Fibroblast of lung (primary cell): ENCODE data around the gene DENND1A. TPM values are rescaled to one million over a fixed set of nuclear protein-coding genes. Genes with fewer than 3 reads are reported as not detected.

Source experiments
- DNase-seq, 2 donors: peaks; one replicate each; pipeline versions ENCODE4 v3.0.0 to v3.0.0-alpha.2; 2010; ENCODE audit warnings: low read depth in 2 of 2
- H2AFZ ChIP-seq: 2 replicates; pipeline ENCODE4 v1.5.1; 2012; ENCODE audit warnings: low read length, control low read depth, inconsistent platforms
- H3K27ac ChIP-seq: 2 replicates; pipeline ENCODE4 v1.5.1; 2011; ENCODE audit warnings: low read length, control low read depth; ENCODE audit not compliant: insufficient read depth
- H3K27me3 ChIP-seq: 2 replicates; pipeline ENCODE4 v1.5.1; 2011; ENCODE audit warnings: mild to moderate bottlenecking, low read length; ENCODE audit not compliant: control insufficient read depth, insufficient read depth
- H3K36me3 ChIP-seq: 2 replicates; pipeline ENCODE4 v1.5.1; 2011; ENCODE audit warnings: low read length; ENCODE audit not compliant: control insufficient read depth, insufficient read depth
- H3K4me1 ChIP-seq: 2 replicates; pipeline ENCODE4 v1.5.1; 2011; ENCODE audit warnings: low read length; ENCODE audit not compliant: control insufficient read depth, insufficient read depth; ENCODE audit errors: extremely low read depth
- H3K4me2 ChIP-seq: 2 replicates; pipeline ENCODE4 v1.5.1; 2011; ENCODE audit warnings: low read length, control low read depth; ENCODE audit not compliant: insufficient read depth; ENCODE audit errors: extremely low read depth
- H3K4me3 ChIP-seq, 4 experiments: fragments of 200-600 bp in 1 of 4; sonication (generic) in 1 of 4; replicated peaks in 1 of 4; 2 replicates each; pipeline ENCODE4 v1.5.1; 2011 to 2016; ENCODE audit warnings: low read length in 4 of 4, low read depth in 3 of 4, mild to moderate bottlenecking in 3 of 4, control low read depth in 2 of 4, inconsistent platforms in 1 of 4, mixed read lengths in 1 of 4; ENCODE audit not compliant: insufficient read depth in 1 of 4; ENCODE audit errors: control extremely low read depth in 1 of 4
- H3K79me2 ChIP-seq: 2 replicates; pipeline ENCODE4 v1.5.1; 2012; ENCODE audit warnings: mild to moderate bottlenecking, low read length, inconsistent platforms; ENCODE audit not compliant: control insufficient read depth, insufficient read depth
- H3K9ac ChIP-seq: 2 replicates; pipeline ENCODE4 v1.5.1; 2011; ENCODE audit warnings: mild to moderate bottlenecking, low read length, control low read depth; ENCODE audit not compliant: insufficient read depth
- H3K9me3 ChIP-seq: 2 replicates; pipeline ENCODE4 v1.5.1; 2012; ENCODE audit warnings: low read depth, low read length; ENCODE audit not compliant: control insufficient read depth, insufficient read depth
- H4K20me1 ChIP-seq: 2 replicates; pipeline ENCODE4 v1.5.1; 2011; ENCODE audit warnings: low read length; ENCODE audit not compliant: control insufficient read depth, insufficient read depth; ENCODE audit errors: extremely low read depth
- EZH2 ChIP-seq: IDR thresholded peaks from 2 replicates; pipeline ENCODE4 v1.5.1; 2012; ENCODE audit warnings: low read length, control low read depth, mild to moderate bottlenecking; ENCODE audit errors: missing control alignments
- polyA plus RNA-seq, 2 donors: library from polyadenylated mRNA; depleted of rRNA in 1 of 2; stranded (reverse) in 1 of 2; unstranded in 1 of 2; fragments of >200 nt; gene quantifications; 2 replicates each; pipeline ENCODE4 v1.2.1, GENCODE V29; 2011 to 2012; ENCODE audit warnings: missing spikeins in 1 of 2
- total RNA-seq: library from RNA; depleted of rRNA; stranded (reverse); fragments of >200 nt; gene quantifications from 2 replicates; pipeline ENCODE4 v1.2.1, GENCODE V29; 2014
- TF ChIP-seq, protein P1 (sequence below), 2 donors: IDR thresholded peaks in 1 of 2; conservative IDR thresholded peaks in 1 of 2; 1 replicate in 1 of 2; 2 replicates in 1 of 2; pipeline ENCODE4 v1.5.1; 2011 to 2012; ENCODE audit warnings: low read length in 2 of 2, control low read depth in 1 of 2, inconsistent platforms in 1 of 2, low read depth in 1 of 2, mild to moderate bottlenecking in 1 of 2

DENND1A gene
- total and polyA plus RNA-seq, 2 donors (not counting 1 experiment from before 2014, with no cell fraction given): 13.0 to 18.3 TPM

- no peak overlapping the region for H2AFZ ChIP-seq
- no peak overlapping the region for H3K4me2 ChIP-seq
- TF ChIP-seq, protein P1, sequence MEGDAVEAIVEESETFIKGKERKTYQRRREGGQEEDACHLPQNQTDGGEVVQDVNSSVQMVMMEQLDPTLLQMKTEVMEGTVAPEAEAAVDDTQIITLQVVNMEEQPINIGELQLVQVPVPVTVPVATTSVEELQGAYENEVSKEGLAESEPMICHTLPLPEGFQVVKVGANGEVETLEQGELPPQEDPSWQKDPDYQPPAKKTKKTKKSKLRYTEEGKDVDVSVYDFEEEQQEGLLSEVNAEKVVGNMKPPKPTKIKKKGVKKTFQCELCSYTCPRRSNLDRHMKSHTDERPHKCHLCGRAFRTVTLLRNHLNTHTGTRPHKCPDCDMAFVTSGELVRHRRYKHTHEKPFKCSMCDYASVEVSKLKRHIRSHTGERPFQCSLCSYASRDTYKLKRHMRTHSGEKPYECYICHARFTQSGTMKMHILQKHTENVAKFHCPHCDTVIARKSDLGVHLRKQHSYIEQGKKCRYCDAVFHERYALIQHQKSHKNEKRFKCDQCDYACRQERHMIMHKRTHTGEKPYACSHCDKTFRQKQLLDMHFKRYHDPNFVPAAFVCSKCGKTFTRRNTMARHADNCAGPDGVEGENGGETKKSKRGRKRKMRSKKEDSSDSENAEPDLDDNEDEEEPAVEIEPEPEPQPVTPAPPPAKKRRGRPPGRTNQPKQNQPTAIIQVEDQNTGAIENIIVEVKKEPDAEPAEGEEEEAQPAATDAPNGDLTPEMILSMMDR (conservative IDR thresholded peaks at IDR 0.05 in 1 of 2, IDR thresholded peaks at IDR 0.05 in 1 of 2; ENCODE audit: low read depth in 1 of 2, low read length in 2 of 2): no peak
- no peak for TF ChIP-seq EZH2
- H3K4me1 ChIP-seq: no peaks in the 10 kb centered on the region
- H3K9ac ChIP-seq: no peak overlapping the region
- H3K9me3 ChIP-seq: no peaks in the 10 kb centered on the region
- no peaks in the 10 kb centered on the region for H4K20me1 ChIP-seq
- no peak overlapping the region for H3K4me3 ChIP-seq
- no peak for DNase-seq
- no peaks in the 10 kb centered on the region for H3K79me2 ChIP-seq
- H3K36me3 ChIP-seq: no peaks in the 10 kb centered on the region
- H3K27me3 ChIP-seq: no peaks in the 10 kb centered on the region
- no peak overlapping the region for H3K27ac ChIP-seq
These were observed 509.3 kb downstream of the DENND1A start for GRCh38 chr9:123420592-123421111.

DNA sequence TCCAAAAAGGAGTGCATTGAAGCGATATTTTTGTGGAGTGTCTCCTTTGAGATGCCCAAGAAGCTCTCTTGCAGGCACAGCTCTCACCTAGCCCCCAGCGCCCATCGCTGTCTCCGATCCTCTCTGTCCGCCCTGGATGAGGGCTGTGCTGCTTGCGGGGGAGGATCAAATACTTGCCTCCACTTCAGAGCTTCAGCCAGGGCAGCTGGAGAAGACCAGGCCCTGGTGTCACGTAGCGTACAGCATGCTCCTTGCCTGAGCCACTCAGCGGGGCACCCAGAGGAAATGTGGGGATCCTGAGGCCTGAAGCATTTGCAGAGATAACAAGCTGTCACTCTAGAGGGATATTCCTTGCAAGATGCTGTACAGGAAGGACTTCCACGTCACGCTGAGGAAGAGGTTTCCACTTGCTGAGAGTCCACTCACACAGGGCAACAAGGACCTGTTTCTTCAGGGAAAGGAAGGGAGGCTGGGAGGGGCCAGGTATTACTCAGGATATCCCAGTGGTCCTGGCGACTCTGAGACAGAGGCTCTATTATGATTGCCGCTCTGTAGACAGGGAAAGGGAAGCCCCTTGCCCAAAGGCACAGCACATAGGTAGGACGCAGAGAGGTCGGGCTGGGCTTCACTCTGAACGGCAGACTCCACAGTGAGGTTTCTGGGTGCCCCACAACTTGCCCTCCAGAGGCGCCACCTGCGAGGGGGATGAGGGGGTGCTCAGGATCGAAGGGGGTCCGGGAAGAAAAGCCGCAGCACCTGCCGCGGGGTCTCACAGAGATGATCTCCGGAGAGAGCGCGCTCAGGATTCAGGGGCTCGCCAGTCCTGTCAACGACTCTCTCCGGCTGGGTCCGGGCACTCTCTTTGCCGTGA lies 510.0 kb downstream of the DENND1A start:
- Histone ChIP-seq H3K36me3 (no peaks in the 10 kb centered on the region), H3K4me3 (no peak overlapping the region), H3K4me2 (no peak overlapping the region), H4K20me1 (no peaks in the 10 kb centered on the region), H2AFZ (no peak overlapping the region), H3K27me3 (no peaks in the 10 kb centered on the region), H3K9me3 (no peaks in the 10 kb centered on the region), H3K79me2 (no peaks in the 10 kb centered on the region), H3K4me1 (no peaks in the 10 kb centered on the region), H3K27ac (no peak overlapping the region), H3K9ac (no peak overlapping the region)
- TF ChIP-seq, protein P1 (conservative IDR thresholded peaks at IDR 0.05 in 1 of 2, IDR thresholded peaks at IDR 0.05 in 1 of 2; ENCODE audit: low read depth in 1 of 2, low read length in 2 of 2): no peak
- no peak for TF ChIP-seq EZH2
- DNase-seq: no peak

GRCh38 chr9:123419091-123419490 lies 510.8 kb downstream of the DENND1A start:
- H3K4me2 ChIP-seq: no peak overlapping the region
- no peaks in the 10 kb centered on the region for H3K79me2 ChIP-seq
- no peak overlapping the region for H3K27ac ChIP-seq
- H3K4me1 ChIP-seq: no peaks in the 10 kb centered on the region
- no peaks in the 10 kb centered on the region for H3K9me3 ChIP-seq
- no peak overlapping the region for H3K9ac ChIP-seq
- no peak overlapping the region for H2AFZ ChIP-seq
- no peak for TF ChIP-seq EZH2
- TF ChIP-seq, protein P1 (conservative IDR thresholded peaks at IDR 0.05 in 1 of 2, IDR thresholded peaks at IDR 0.05 in 1 of 2; ENCODE audit: low read depth in 1 of 2, low read length in 2 of 2): no peak
- no peak overlapping the region for H3K4me3 ChIP-seq
- no peaks in the 10 kb centered on the region for H3K27me3 ChIP-seq
- H3K36me3 ChIP-seq: no peaks in the 10 kb centered on the region
- no peak for DNase-seq
- no peaks in the 10 kb centered on the region for H4K20me1 ChIP-seq
